ENCODE data around the gene HCK. TPM values are rescaled to one million over a fixed set of nuclear protein-coding genes. Genes with fewer than 3 reads are reported as not detected.

Gene HCK
- total RNA-seq, 2 donors from 2014 or later = 0.14 TPM; not detected in 1

GRCh38 chr20:32124916-32125454, 72.9 kb downstream of the HCK start:
- ATAC-seq (no peak), DNase-seq (ENCODE audit: low spot score) (no peak)
- Mint-ChIP-seq H3K4me3 (no peak overlapping the region), H3K9me3 (no peaks in the 10 kb centered on the region), H3K36me3 (peaks cover 4% of the 10 kb centered on the region), H3K27ac (no peak overlapping the region), H3K27me3 (no peaks in the 10 kb centered on the region), H3K4me1 (ENCODE audit: low read depth in 2 of 2) (peaks cover 0 to 14% of the 10 kb centered on the region in 2 donors)

GRCh38 chr20:32125506-32125905, 73.5 kb downstream of the HCK start:
- ATAC-seq (no peak), DNase-seq (ENCODE audit: low spot score) (no peak)
- Mint-ChIP-seq H3K9me3 (no peaks in the 10 kb centered on the region), H3K4me1 (ENCODE audit: low read depth in 2 of 2) (peaks cover 0 to 13% of the 10 kb centered on the region in 2 donors), H3K27ac (no peak overlapping the region), H3K4me3 (no peak overlapping the region), H3K27me3 (no peaks in the 10 kb centered on the region), H3K36me3 (peaks cover 4% of the 10 kb centered on the region)

GRCh38 chr20:32126919-32127318, 74.9 kb downstream of the HCK start:
- ATAC-seq (no peak), DNase-seq (ENCODE audit: low spot score) (no peak)
- Mint-ChIP-seq H3K4me3 (no peak overlapping the region), H3K27ac (no peak overlapping the region), H3K4me1 (ENCODE audit: low read depth in 2 of 2) (peaks cover 9 to 24% of the 10 kb centered on the region in 2 donors), H3K9me3 (no peaks in the 10 kb centered on the region), H3K36me3 (peaks cover 4% of the 10 kb centered on the region), H3K27me3 (no peaks in the 10 kb centered on the region)

- Mint-ChIP-seq H3K4me1 (ENCODE audit: low read depth in 2 of 2) (peaks cover 9 to 28% of the 10 kb centered on the region in 2 donors), H3K27ac (no peak overlapping the region), H3K36me3 (peaks cover 4% of the 10 kb centered on the region), H3K27me3 (no peaks in the 10 kb centered on the region), H3K9me3 (no peaks in the 10 kb centered on the region), H3K4me3 (no peak overlapping the region)
- ATAC-seq (no peak), DNase-seq (ENCODE audit: low spot score) (no peak)
These were observed 75.3 kb downstream of the HCK start for GRCh38 chr20:32127347-32127746.

GRCh38 chr20:32128167-32128566, 76.1 kb downstream of the HCK start:
- Mint-ChIP-seq H3K4me1 (ENCODE audit: low read depth in 2 of 2) (peaks cover 12 to 30% of the 10 kb centered on the region in 2 donors), H3K36me3 (peaks cover 4% of the 10 kb centered on the region), H3K27ac (no peak overlapping the region), H3K9me3 (no peaks in the 10 kb centered on the region), H3K27me3 (no peaks in the 10 kb centered on the region), H3K4me3 (no peak overlapping the region)
- DNase-seq (ENCODE audit: low spot score) (no peak), ATAC-seq (no peak)

- DNase-seq (ENCODE audit: low spot score) (no peak), ATAC-seq (no peak)
- H3K9me3 Mint-ChIP-seq = no peaks in the 10 kb centered on the region
- H3K4me3 Mint-ChIP-seq = no peak overlapping the region
- H3K27me3 Mint-ChIP-seq = no peaks in the 10 kb centered on the region
- peaks cover 15 to 31% of the 10 kb centered on the region in 2 donors for H3K4me1 Mint-ChIP-seq (ENCODE audit: low read depth in 2 of 2)
- H3K27ac Mint-ChIP-seq = peak overlapping the region in 1 of 2 donors; percentile 25
- H3K36me3 Mint-ChIP-seq = peaks cover 4% of the 10 kb centered on the region
These were observed 77.8 kb downstream of the HCK start for GRCh38 chr20:32129863-32130262.

GRCh38 chr20:32130352-32130751, 78.3 kb downstream of the HCK start:
- H3K4me1 Mint-ChIP-seq (ENCODE audit: low read depth in 2 of 2) = peaks cover 15 to 31% of the 10 kb centered on the region in 2 donors
- H3K27me3 Mint-ChIP-seq = no peaks in the 10 kb centered on the region
- no peak for ATAC-seq
- no peak for DNase-seq (ENCODE audit: low spot score)
- H3K27ac Mint-ChIP-seq = peak overlapping the region in 1 of 2 donors; percentile 25
- peaks cover 7% of the 10 kb centered on the region for H3K36me3 Mint-ChIP-seq
- H3K4me3 Mint-ChIP-seq = no peak overlapping the region
- no peaks in the 10 kb centered on the region for H3K9me3 Mint-ChIP-seq

- Mint-ChIP-seq H3K36me3 (peaks cover 7% of the 10 kb centered on the region), H3K9me3 (no peaks in the 10 kb centered on the region), H3K4me3 (no peak overlapping the region), H3K4me1 (ENCODE audit: low read depth in 2 of 2) (peaks cover 15 to 30% of the 10 kb centered on the region in 2 donors), H3K27me3 (no peaks in the 10 kb centered on the region), H3K27ac (no peak overlapping the region)
- ATAC-seq (no peak), DNase-seq (ENCODE audit: low spot score) (no peak)
These were observed 78.9 kb downstream of the HCK start for GRCh38 chr20:32130965-32131364.

GRCh38 chr20:32132911-32133549, 81.0 kb downstream of the HCK start:
- Mint-ChIP-seq H3K27me3 (no peaks in the 10 kb centered on the region), H3K4me3 (no peak overlapping the region), H3K4me1 (ENCODE audit: low read depth in 2 of 2) (peaks cover 15 to 28% of the 10 kb centered on the region in 2 donors), H3K9me3 (no peaks in the 10 kb centered on the region), H3K36me3 (peaks cover 8% of the 10 kb centered on the region), H3K27ac (no peak overlapping the region)
- ATAC-seq (no peak), DNase-seq (ENCODE audit: low spot score) (no peak)

- ATAC-seq (no peak), DNase-seq (ENCODE audit: low spot score) (no peak)
- H3K4me3 Mint-ChIP-seq = no peak overlapping the region
- H3K27me3 Mint-ChIP-seq = no peaks in the 10 kb centered on the region
- H3K4me1 Mint-ChIP-seq (ENCODE audit: low read depth in 2 of 2) = peaks cover 16 to 27% of the 10 kb centered on the region in 2 donors
- H3K27ac Mint-ChIP-seq = no peak overlapping the region
- H3K36me3 Mint-ChIP-seq = peaks cover 11% of the 10 kb centered on the region
- H3K9me3 Mint-ChIP-seq = no peaks in the 10 kb centered on the region
These were observed 82.0 kb downstream of the HCK start for GRCh38 chr20:32134026-32134425.

GRCh38 chr20:32135983-32136515, 84.0 kb downstream of the HCK start:
- Mint-ChIP-seq H3K9me3 (no peaks in the 10 kb centered on the region), H3K36me3 (peaks cover 21% of the 10 kb centered on the region), H3K4me1 (ENCODE audit: low read depth in 2 of 2) (peaks cover 19 to 30% of the 10 kb centered on the region in 2 donors), H3K27me3 (no peaks in the 10 kb centered on the region), H3K4me3 (no peak overlapping the region), H3K27ac (no peak overlapping the region)
- DNase-seq (ENCODE audit: low spot score) = no peak
- no peak for ATAC-seq

- peaks cover 5 to 12% of the 10 kb centered on the region in 2 donors for H3K4me1 Mint-ChIP-seq (ENCODE audit: low read depth in 2 of 2)
- H3K36me3 Mint-ChIP-seq = peaks cover 30% of the 10 kb centered on the region
- H3K9me3 Mint-ChIP-seq = no peaks in the 10 kb centered on the region
- DNase-seq (ENCODE audit: low spot score) = no peak
- no peaks in the 10 kb centered on the region for H3K27me3 Mint-ChIP-seq
- no peak overlapping the region for H3K4me3 Mint-ChIP-seq
- ATAC-seq = no peak
- H3K27ac Mint-ChIP-seq = peak overlapping the region in 1 of 2 donors; percentile 10
These were observed 86.9 kb downstream of the HCK start for GRCh38 chr20:32138921-32139320.

- Mint-ChIP-seq H3K27ac (no peak overlapping the region), H3K27me3 (no peaks in the 10 kb centered on the region), H3K4me1 (ENCODE audit: low read depth in 2 of 2) (peaks cover 5 to 12% of the 10 kb centered on the region in 2 donors), H3K9me3 (no peaks in the 10 kb centered on the region), H3K4me3 (no peak overlapping the region), H3K36me3 (peaks cover 33% of the 10 kb centered on the region)
- no peak for ATAC-seq
- no peak for DNase-seq (ENCODE audit: low spot score)
These were observed 87.9 kb downstream of the HCK start for GRCh38 chr20:32139947-32140346.

GRCh38 chr20:32140603-32141002, 88.6 kb downstream of the HCK start:
- peak overlapping the region in 1 of 2 donors; percentile 57 for H3K27ac Mint-ChIP-seq
- peaks cover 32% of the 10 kb centered on the region for H3K36me3 Mint-ChIP-seq
- H3K27me3 Mint-ChIP-seq = no peaks in the 10 kb centered on the region
- H3K4me1 Mint-ChIP-seq (ENCODE audit: low read depth in 2 of 2) = peaks cover 5 to 12% of the 10 kb centered on the region in 2 donors
- ATAC-seq = no peak
- H3K4me3 Mint-ChIP-seq = no peak overlapping the region
- H3K9me3 Mint-ChIP-seq = no peaks in the 10 kb centered on the region
- no peak for DNase-seq (ENCODE audit: low spot score)

Data from natural killer cell treated with Interleukin-12 subunit alpha and Interleukin-12 subunit beta and Interleukin-15 and Interleukin-18, amount 100 ng/mL, for 72 hours (primary cell).